ENCODE measurements around the gene FBXO4. TPM values are rescaled to one million over a fixed set of nuclear protein-coding genes. Genes with fewer than 3 reads are reported as not detected.

Gene FBXO4
- 10.8 TPM for total RNA-seq

GRCh38 chr5:41924872-41925554 is at the start of gene FBXO4:
Gene FBXO4, plus strand, starts transcription at chr5:41925281. Its CDS starts 29 bp downstream, at chr5:41925310.

GRCh38 chr5:41903892-41904799 is 20.9 kb upstream of the FBXO4 start, which contains the start of gene RIMOC1:
Gene RIMOC1, plus strand, starts transcription at chr5:41904344. Its CDS starts 24 bp downstream, at chr5:41904368.

Small RNA genes lying within 50 kb of the gene (small RNA-seq; reads per million reads assigned to genes)
- gene RF00019 (ENCODE audit: low replicate concordance) = not detected

Other genes starting within 250 kb of the FBXO4 start
- gene OXCT1, start 54.9 kb upstream of the FBXO4 start, total RNA-seq = 39.2 TPM
- 19.4 TPM for gene RIMOC1, start 20.9 kb upstream of the FBXO4 start, total RNA-seq

Measured in metanephros (tissue), 2 donors.